K562 (cell line): ENCODE measurements around the gene MTG2. TPM values are rescaled to one million over a fixed set of nuclear protein-coding genes. Genes with fewer than 3 reads are reported as not detected.

Source experiments
- AFF4 ChIP-seq: sonication (generic); formaldehyde crosslinking; IDR thresholded peaks from 2 replicates; pipeline ENCODE4 v1.8.0; 2023; ENCODE audit warnings: mild to moderate bottlenecking, missing genetic modification reagents
- ARID3B ChIP-seq: fragments of 250-450 bp; sonication (Bioruptor Pico); IDR thresholded peaks from 2 replicates; pipeline ENCODE4 v1.4.0; 2020; ENCODE audit warnings: borderline replicate concordance
- BRD4 ChIP-seq: fragments of 200-600 bp; sonication (generic); IDR thresholded peaks from 2 replicates; pipeline ENCODE4 v1.6.1; 2017; ENCODE audit warnings: inconsistent platforms
- CBX1 ChIP-seq: sonication (generic); IDR thresholded peaks from 2 replicates; pipeline ENCODE4 v1.6.1; 2016; ENCODE audit warnings: antibody characterized with exemption, low read depth, mild to moderate bottlenecking
- CCAR2 ChIP-seq: fragments of 200-400 bp; formaldehyde crosslinking; IDR thresholded peaks from 2 replicates; pipeline ENCODE4 v1.6.1; 2017; ENCODE audit warnings: mild to moderate bottlenecking, low read depth, low read length
- CREB1 ChIP-seq, 2 experiments: sonication (generic) in 1 of 2; formaldehyde crosslinking in 1 of 2; IDR thresholded peaks; 2 replicates each; pipeline versions ENCODE4 v1.6.1 to v1.8.0; 2012 to 2022; ENCODE audit warnings: inconsistent platforms in 1 of 2, mild to moderate bottlenecking in 1 of 2, missing genetic modification reagents in 1 of 2, moderate library complexity in 1 of 2
- CSDE1 ChIP-seq, 2 experiments: fragments of 450-650 bp; IDR thresholded peaks; 2 replicates each; pipeline ENCODE4 v1.6.1; 2016; ENCODE audit warnings: mild to moderate bottlenecking in 1 of 2
- EGR1 ChIP-seq: fragments of 450-650 bp; conservative IDR thresholded peaks from 2 replicates; pipeline ENCODE4 v1.6.1; 2017; ENCODE audit warnings: mild to moderate bottlenecking
- GABPB2 ChIP-seq: fragments of 250-450 bp; sonication (Bioruptor Pico); conservative IDR thresholded peaks from 2 replicates; pipeline ENCODE4 v1.5.1; 2021; ENCODE audit warnings: mild to moderate bottlenecking
- NFE2 ChIP-seq: IDR thresholded peaks from 2 replicates; pipeline ENCODE4 v1.6.1; 2014; ENCODE audit warnings: antibody characterized with exemption, low read depth
- TAL1 ChIP-seq: fragments of 450-650 bp; IDR thresholded peaks from 2 replicates; pipeline ENCODE4 v1.6.1; 2016; ENCODE audit warnings: mild to moderate bottlenecking
- YBX1 ChIP-seq: fragments of 450-650 bp; IDR thresholded peaks from 2 replicates; pipeline ENCODE4 v1.7.1; 2016; ENCODE audit warnings: mild to moderate bottlenecking
- YY1 ChIP-seq, 3 experiments: IDR thresholded peaks; 2 replicates each; pipeline ENCODE4 v1.6.1; 2011; ENCODE audit warnings: low read length in 2 of 3, mild to moderate bottlenecking in 2 of 3, moderate library complexity in 2 of 3, borderline replicate concordance in 1 of 3, control low read depth in 1 of 3, low read depth in 1 of 3; ENCODE audit not compliant: insufficient read depth in 3 of 3, insufficient replicate concordance in 2 of 3, control insufficient read depth in 1 of 3, insufficient read length in 1 of 3; ENCODE audit errors: extremely low read depth in 1 of 3
- ZBTB33 ChIP-seq: sonication (generic); formaldehyde crosslinking; IDR thresholded peaks from 2 replicates; pipeline ENCODE4 v1.8.1; 2023; ENCODE audit warnings: mild to moderate bottlenecking, missing genetic modification reagents
- ZBTB34 ChIP-seq: fragments of 250-450 bp; sonication (Bioruptor Pico); IDR thresholded peaks from 2 replicates; pipeline ENCODE4 v1.8.0; 2021; ENCODE audit warnings: mild to moderate bottlenecking, moderate library complexity
- ZNF217 ChIP-seq: sonication (generic); formaldehyde crosslinking; IDR thresholded peaks from 2 replicates; pipeline ENCODE4 v1.8.0; 2022; ENCODE audit warnings: mild to moderate bottlenecking, missing genetic modification reagents
- ZNF282 ChIP-seq: sonication (generic); formaldehyde crosslinking; IDR thresholded peaks from 2 replicates; pipeline ENCODE4 v1.8.1; 2023; ENCODE audit warnings: missing genetic modification reagents
- ZNF77 ChIP-seq: fragments of 250-450 bp; sonication (Bioruptor Pico); IDR thresholded peaks from 2 replicates; pipeline ENCODE4 v1.5.0; 2020
- polyA plus RNA-seq, 8 experiments: library from polyadenylated mRNA; depleted of rRNA in 4 of 8; stranded (reverse) in 5 of 8; unstranded in 3 of 8; fragments of >200 nt; fragmentation: Nextera tagmentation in 2 of 8; fragmentation: Illumina TruSeq in 1 of 8; extraction: Ambion mirVana in 2 of 8; extraction: Trizol in 1 of 8; gene quantifications; 2 replicates each; pipeline versions ENCODE4 v1.2.1 to v1.2.3, GENCODE V29; 2011 to 2014; ENCODE audit warnings: inconsistent platforms in 1 of 8, missing spikeins in 1 of 8
- total RNA-seq, 7 experiments: library from RNA; depleted of rRNA in 6 of 7; stranded (reverse); fragments of >200 nt in 6 of 7; fragmentation: Illumina TruSeq in 2 of 7; extraction: Trizol in 2 of 7; gene quantifications; 2 replicates each; pipeline versions ENCODE4 v1.2.1 to v1.2.3, GENCODE V29; 2011 to 2021; ENCODE audit warnings: low replicate concordance in 1 of 7

Gene MTG2
- total and polyA plus RNA-seq, 9 of the 15 experiments (the other 6 are each of a cell fraction or from before 2014, with no cell fraction given), result 8.7 to 67.5 (median 44.5) TPM

GRCh38 chr20:62182469-62183425 lies at the start of gene MTG2 (continued):
- TF ChIP-seq ARID3B (CRISPR knock-in tag) (no peak), ZNF282 (CRISPR knock-in tag) (0 out of 2 replicates have a peak, but pooled peaks have one; percentile 12), YBX1 (no peak), CBX1 (no peak), CREB1 (IDR thresholded peaks at IDR 0.05) (peak; percentile 95), CREB1 (CRISPR knock-in tag; IDR thresholded peaks at IDR 0.05) (peak; percentile 97), TAL1 (0 out of 2 replicates have a peak, but pooled peaks have one; percentile 10), ZNF217 (CRISPR knock-in tag) (no peak), BRD4 (no peak; the same call in 1 of the 2 replicates), NFE2 (no peak), EGR1 (peak; percentile 56), ZNF77 (no peak), YY1 (IDR thresholded peaks at IDR 0.05; ENCODE audit: borderline replicate concordance in 1 of 3, control insufficient read depth in 1 of 3, extremely low read depth in 1 of 3, insufficient read depth in 3 of 3, insufficient read length in 1 of 3, insufficient replicate concordance in 2 of 3, low read depth in 1 of 3, low read length in 2 of 3) (peak in 2 of 3 experiments; percentile 72 to 74), ZBTB34 (CRISPR knock-in tag) (no peak), GABPB2 (CRISPR knock-in tag) (no peak), CCAR2 (no peak), CSDE1 (IDR thresholded peaks at IDR 0.05) (no peak), AFF4 (CRISPR knock-in tag) (no peak; the same call in 1 of the 2 replicates), ZBTB33 (CRISPR knock-in tag) (no peak)
